ENCODE data around the gene RMC1.
A peak's percentile ranks its signal among the peaks of the same experiment; 100 is the strongest.
"Not testable (repeated sequence)": the region's sequence is repeated elsewhere in the genome, so short reads cannot be mapped to it uniquely, and the experiment has no call there.

RMC1 gene

GRCh38 chr18:23563377-23564043 is 60.2 kb downstream of the RMC1 start:
- DNase-seq (ENCODE audit: low spot score), result no peak

- no peak for DNase-seq (ENCODE audit: low spot score)
These were observed 62.7 kb downstream of the RMC1 start for GRCh38 chr18:23565916-23566547.

GRCh38 chr18:23567671-23568070 is 64.4 kb downstream of the RMC1 start:
- DNase-seq (ENCODE audit: low spot score), result no peak

GRCh38 chr18:23568281-23569138 is 65.2 kb downstream of the RMC1 start:
- no peak for DNase-seq (ENCODE audit: low spot score)

DNA sequence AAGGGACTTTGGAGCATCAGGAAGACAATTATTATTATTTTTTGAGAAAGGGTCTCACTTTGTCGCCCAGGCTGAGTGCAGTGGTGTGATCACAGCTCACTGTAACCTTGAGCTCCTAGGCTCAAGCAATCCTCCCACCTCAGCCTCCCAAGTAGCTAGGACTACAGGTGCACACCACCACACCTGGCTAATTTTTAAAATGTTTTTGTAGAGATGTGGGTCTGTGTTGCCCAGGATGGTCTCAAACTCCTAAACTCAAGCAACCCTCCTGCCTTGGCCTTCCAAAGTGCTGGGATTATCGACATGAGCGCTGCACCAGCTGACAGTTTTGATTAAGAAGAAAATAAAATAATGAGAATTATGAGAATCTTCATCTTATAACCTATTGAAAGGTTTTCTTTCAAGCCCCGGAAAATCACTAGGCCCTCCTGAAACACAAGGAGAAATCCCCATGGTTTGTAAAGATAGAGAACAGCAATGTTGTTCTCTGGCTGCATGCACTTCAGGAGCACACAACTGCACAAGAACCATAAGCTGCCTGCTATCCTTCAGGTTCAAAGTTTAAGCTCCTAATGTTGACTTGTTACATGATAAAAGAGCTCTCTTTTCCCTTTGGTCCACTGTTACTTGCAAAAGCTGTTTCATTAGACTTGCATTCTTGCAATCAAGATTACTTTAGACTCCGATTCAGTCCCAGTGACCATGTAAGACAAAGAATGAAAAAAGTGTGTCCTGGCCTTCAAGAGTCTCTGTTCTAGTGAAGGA is 66.2 kb downstream of the RMC1 start:
- DNase-seq (ENCODE audit: low spot score), result no peak

- no peak for DNase-seq (ENCODE audit: low spot score)
These were observed 67.7 kb downstream of the RMC1 start for GRCh38 chr18:23570912-23571504.

- no peak for DNase-seq (ENCODE audit: low spot score)
These were observed 68.7 kb downstream of the RMC1 start for GRCh38 chr18:23572012-23572411.

GRCh38 chr18:23572570-23572969 is 69.3 kb downstream of the RMC1 start:
- DNase-seq (ENCODE audit: low spot score), result no peak

- no peak for DNase-seq (ENCODE audit: low spot score)
These were observed 69.7 kb downstream of the RMC1 start for GRCh38 chr18:23573020-23573419.

DNA sequence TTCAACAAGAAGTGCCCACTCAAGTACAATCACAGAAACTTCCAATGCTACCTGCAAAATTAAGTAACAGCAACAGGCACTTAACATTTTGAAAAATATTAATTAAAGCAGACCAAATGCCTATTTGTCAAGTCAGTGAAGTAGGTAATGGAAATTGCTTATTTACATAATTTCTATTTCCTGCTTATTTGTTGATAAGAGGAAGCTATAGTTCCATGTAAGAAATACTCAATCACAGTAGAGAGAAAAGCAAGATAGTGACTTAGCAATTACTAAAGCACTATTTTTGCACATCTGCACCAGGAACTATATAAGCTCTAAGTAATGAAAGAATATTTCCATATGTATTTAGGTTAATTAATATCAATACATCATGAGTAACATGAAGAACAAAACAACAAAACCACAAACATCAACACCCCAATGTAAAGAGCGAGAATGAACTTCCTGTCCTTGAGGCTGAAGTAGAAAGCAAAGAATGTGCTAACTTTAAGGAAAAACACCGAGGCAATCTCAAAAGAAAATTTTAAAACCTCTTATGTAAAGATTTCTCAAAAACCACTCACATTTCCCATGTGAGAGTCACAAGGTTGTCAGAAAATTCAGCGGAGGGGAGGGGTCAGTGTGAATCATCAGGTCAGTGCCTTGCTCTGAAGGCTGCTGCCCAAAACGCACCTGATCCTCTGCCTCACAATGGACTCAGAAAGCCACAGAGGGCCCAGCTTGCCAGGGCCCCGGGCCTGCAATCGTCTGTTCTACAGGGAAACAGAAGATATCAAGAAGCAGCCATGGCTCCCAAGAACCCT is 70.5 kb downstream of the RMC1 start:
- DNase-seq (ENCODE audit: low spot score), result peak; percentile 58

DNA sequence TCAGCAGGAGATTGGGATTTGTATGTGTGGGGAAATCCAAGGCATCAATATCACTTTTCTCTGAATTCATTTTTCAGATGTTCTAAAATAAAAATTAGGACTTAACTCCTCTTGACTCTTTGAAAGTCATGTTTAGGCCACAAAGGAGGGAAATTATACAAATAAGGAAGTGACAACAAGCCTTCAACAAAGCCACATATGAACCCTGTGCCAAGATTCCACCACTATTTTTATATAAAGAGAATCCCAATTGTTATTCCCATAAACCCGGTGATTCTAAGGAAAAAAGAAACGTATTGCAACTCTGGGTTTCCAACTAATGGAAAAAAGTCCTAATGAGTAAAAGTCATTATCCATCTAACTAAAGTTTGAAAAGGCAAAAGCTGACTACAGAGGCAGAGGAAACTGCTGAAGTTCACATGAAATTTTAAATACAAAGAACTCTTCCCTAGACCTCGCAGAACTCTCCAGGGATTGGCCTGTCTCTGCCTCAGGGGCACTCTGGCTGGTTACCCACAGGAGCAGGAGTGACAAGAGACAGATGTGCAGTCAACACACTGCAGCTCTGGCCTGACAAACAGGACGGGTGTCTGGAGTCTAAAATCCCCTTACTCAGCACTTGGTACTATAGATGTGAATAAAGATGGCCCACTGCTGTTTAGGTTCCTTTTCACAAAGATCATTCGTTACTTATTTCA is 71.4 kb downstream of the RMC1 start:
- no peak for DNase-seq (ENCODE audit: low spot score)

DNA sequence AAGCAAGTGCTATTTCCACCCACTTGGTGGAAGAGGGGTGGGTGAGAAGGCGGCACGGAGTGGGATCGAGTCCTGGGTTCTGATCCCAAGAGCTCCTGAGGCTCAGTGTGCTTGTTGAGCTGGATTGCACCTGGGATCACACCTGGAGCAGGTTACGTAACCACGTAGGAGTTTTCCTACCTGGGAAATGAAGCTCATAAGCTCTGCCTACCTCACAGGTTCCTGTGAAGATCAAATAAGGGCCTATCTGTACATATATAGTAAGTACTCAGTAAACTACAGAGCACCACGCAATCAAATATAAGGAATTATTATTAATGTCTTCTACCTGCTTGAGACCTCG is 72.0 kb downstream of the RMC1 start:
- DNase-seq (ENCODE audit: low spot score), result no peak

DNA sequence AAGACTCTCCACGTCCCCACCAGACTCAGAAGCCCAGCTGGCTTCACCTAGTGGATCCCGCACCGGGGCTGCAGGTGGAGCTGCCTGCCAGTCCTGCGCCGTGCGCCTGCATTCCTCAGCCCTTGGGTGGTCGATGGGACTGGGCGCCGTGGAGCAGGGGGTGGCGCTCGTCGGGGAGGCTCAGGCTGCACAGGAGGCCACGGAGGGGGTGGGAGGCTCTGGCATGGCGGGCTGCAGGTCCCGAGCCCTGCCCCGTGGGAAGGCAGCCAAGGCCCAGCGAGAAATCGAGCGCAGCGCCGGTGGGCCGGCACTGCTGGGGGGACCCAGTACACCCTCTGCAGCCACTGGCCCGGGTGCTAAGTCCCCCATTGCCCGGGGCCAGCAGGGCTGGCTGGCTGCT is 74.2 kb downstream of the RMC1 start:
- DNase-seq (ENCODE audit: low spot score), result not testable (repeated sequence)

- no peak for DNase-seq (ENCODE audit: low spot score)
These were observed 74.9 kb downstream of the RMC1 start for GRCh38 chr18:23578067-23578701.

- DNase-seq (ENCODE audit: low spot score), result no peak
These were observed 75.8 kb downstream of the RMC1 start for GRCh38 chr18:23578891-23579653.

DNA sequence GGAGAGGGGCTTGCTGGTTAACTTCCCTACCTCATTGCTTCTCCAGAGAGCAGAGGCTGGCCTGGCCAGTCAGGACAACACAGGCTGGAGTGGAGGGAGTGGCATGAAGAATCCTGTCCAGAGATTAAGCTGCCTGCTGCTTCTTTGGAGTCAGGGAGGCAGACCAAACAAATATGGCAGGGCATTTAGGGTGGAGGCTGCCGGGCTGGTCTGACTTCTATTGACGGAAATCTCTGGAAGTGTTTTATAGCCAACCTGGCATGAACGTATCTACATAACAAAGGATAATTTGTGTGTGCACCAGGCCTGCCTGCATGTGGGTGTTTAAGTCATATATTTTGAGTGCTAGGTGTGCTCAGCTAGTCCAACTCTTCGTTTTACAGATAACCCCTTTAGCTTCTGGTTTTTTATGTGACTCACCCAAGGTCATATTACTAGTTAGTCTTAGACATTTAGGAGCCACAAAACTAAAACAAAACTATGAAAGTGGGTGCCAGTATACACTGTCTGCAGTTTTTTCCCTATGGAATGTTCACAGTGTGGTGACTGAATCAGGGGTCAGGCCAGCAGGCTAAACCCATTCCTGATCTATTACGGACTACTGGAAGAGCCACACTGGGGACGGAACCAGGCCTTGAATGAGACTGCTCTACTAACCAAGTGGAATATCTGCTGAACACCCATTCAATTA is 77.5 kb downstream of the RMC1 start:
- peak; percentile 58 for DNase-seq (ENCODE audit: low spot score)

Measured in AG20443 (cell line).